B cell (primary cell): ENCODE data around the gene LHPP. TPM values are rescaled to one million over a fixed set of nuclear protein-coding genes. Genes with fewer than 3 reads are reported as not detected.

ENCODE experiments used
- ATAC-seq: fragments of 200-7000 bp; cut with Tn5 transposase; one replicate; pipeline ENCODE4 v1.10.0; 2021; ENCODE audit warnings: low read depth, mild to moderate bottlenecking, moderate number of reproducible peaks, moderate library complexity
- CTCF ChIA-PET: fragments of 350-600 bp; sonication (Branson Sonifier 250); formaldehyde crosslinking; loops from one replicate; lab custom pipeline; 2021; ENCODE audit warnings: antibody characterized with exemption, inconsistent platforms; lab: Charles Lee
- POLR2A ChIA-PET: fragments of 350-600 bp; sonication (Branson Sonifier 250); formaldehyde crosslinking; loops from one replicate; lab custom pipeline; 2021; ENCODE audit warnings: antibody characterized with exemption; lab: Charles Lee
- DNase-seq: peaks from one replicate; pipeline ENCODE4 v3.0.0; 2013
- H2AFZ ChIP-seq: 2 replicates; pipeline ENCODE4 v1.6.1; 2012; ENCODE audit warnings: mild to moderate bottlenecking, low read depth, low read length; ENCODE audit not compliant: insufficient read depth, poor library complexity, severe bottlenecking
- H3K27ac ChIP-seq, 2 donors: 1 replicate in 1 of 2; 2 replicates in 1 of 2; pipeline ENCODE4 v1.5.1; 2012 to 2013; ENCODE audit warnings: low read length in 2 of 2, mild to moderate bottlenecking in 2 of 2, moderate library complexity in 1 of 2
- H3K27me3 ChIP-seq, 4 experiments: fragments of 200-600 bp in 1 of 4; sonication (generic) in 1 of 4; replicated peaks in 1 of 4; 1 replicate in 2 of 4; 2 replicates in 2 of 4; pipeline versions ENCODE4 v1.6.1 to v1.7.0; 2013 to 2016; ENCODE audit warnings: low read length in 3 of 4, mild to moderate bottlenecking in 2 of 4, mixed read lengths in 1 of 4, moderate library complexity in 1 of 4; ENCODE audit not compliant: insufficient read depth in 4 of 4, control insufficient read depth in 3 of 4; ENCODE audit errors: control extremely low read depth in 1 of 4
- H3K36me3 ChIP-seq, 2 experiments: replicated peaks in 1 of 2; 1 replicate in 1 of 2; 2 replicates in 1 of 2; pipeline versions ENCODE4 v1.6.1 to v1.7.1; 2013; ENCODE audit warnings: low read length in 1 of 2; ENCODE audit not compliant: insufficient read depth in 2 of 2, control insufficient read depth in 1 of 2; ENCODE audit errors: control extremely low read depth in 1 of 2, extremely low read depth in 1 of 2
- H3K4me1 ChIP-seq, 2 donors: fragments of 200-600 bp in 1 of 2; sonication (generic) in 1 of 2; 1 replicate in 1 of 2; 2 replicates in 1 of 2; pipeline versions ENCODE4 v1.5.1 to v1.6.1; 2013 to 2017; ENCODE audit warnings: low read length in 2 of 2; ENCODE audit not compliant: control insufficient read depth in 2 of 2, insufficient read depth in 2 of 2
- H3K4me2 ChIP-seq: replicated peaks from 2 replicates; pipeline ENCODE3; 2012; ENCODE audit warnings: mild to moderate bottlenecking, low read depth, low read length; ENCODE audit not compliant: poor library complexity, severe bottlenecking
- H3K4me3 ChIP-seq, 5 experiments: fragments of 200-600 bp in 1 of 5; sonication (generic) in 1 of 5; 1 replicate in 3 of 5; 2 replicates in 2 of 5; pipeline versions ENCODE4 v1.5.1 to v1.7.0; 2011 to 2016; ENCODE audit warnings: low read length in 4 of 5, mild to moderate bottlenecking in 4 of 5, low read depth in 2 of 5, control low read depth in 1 of 5, moderate library complexity in 1 of 5; ENCODE audit not compliant: insufficient read depth in 1 of 5; ENCODE audit errors: control extremely low read depth in 1 of 5, extremely low read depth in 1 of 5
- H3K79me2 ChIP-seq: fragments of 200-600 bp; sonication (generic); one replicate; pipeline ENCODE4 v1.6.0; 2016; ENCODE audit warnings: low read length; ENCODE audit not compliant: control insufficient read depth, insufficient read depth
- H3K9ac ChIP-seq: fragments of 200-600 bp; sonication (generic); 2 replicates; pipeline ENCODE4 v1.6.1; 2017; ENCODE audit warnings: mild to moderate bottlenecking, low read length, moderate library complexity
- H3K9me3 ChIP-seq, 3 donors: one replicate each; pipeline versions ENCODE4 v1.6.1 to v1.7.1; 2013; ENCODE audit warnings: low read length in 2 of 3; ENCODE audit not compliant: control insufficient read depth in 2 of 3, insufficient read depth in 1 of 3; ENCODE audit errors: control extremely low read depth in 1 of 3
- H4K20me1 ChIP-seq: 2 replicates; pipeline ENCODE4 v1.6.0; 2012; ENCODE audit warnings: mild to moderate bottlenecking, low read length; ENCODE audit not compliant: insufficient read depth, control insufficient read depth, poor library complexity, severe bottlenecking
- H3K27ac Mint-ChIP-seq: one replicate; pipeline ENCODE4 v1.8.0; 2021; ENCODE audit warnings: mixed read lengths
- H3K27me3 Mint-ChIP-seq: one replicate; pipeline ENCODE4 v1.8.0; 2021; ENCODE audit warnings: mixed read lengths
- H3K4me1 Mint-ChIP-seq: one replicate; pipeline ENCODE4 v1.8.0; 2021; ENCODE audit warnings: mixed read lengths
- H3K4me3 Mint-ChIP-seq: one replicate; pipeline ENCODE4 v1.8.0; 2021; ENCODE audit warnings: mixed read lengths
- H3K9me3 Mint-ChIP-seq: one replicate; pipeline ENCODE4 v1.8.0; 2022; ENCODE audit warnings: mixed read lengths; ENCODE audit not compliant: insufficient read depth
- EZH2 ChIP-seq: IDR thresholded peaks from 2 replicates; pipeline ENCODE4 v1.6.1; 2012; ENCODE audit warnings: borderline replicate concordance, low read depth, mild to moderate bottlenecking, moderate library complexity, low read length; ENCODE audit not compliant: insufficient read depth, poor library complexity, severe bottlenecking
- WGBS: methylation state at CpG from one replicate; pipeline ENCODE4 v1.1.5; 2013; ENCODE audit warnings: missing lambda C conversion rate; ENCODE audit not compliant: insufficient coverage; 5-methylcytosine and 5-hydroxymethylcytosine counted together
- intact Hi-C: fragments of 100-400 bp; cut with micrococcal nuclease; formaldehyde crosslinking; loops from one replicate; pipeline ENCODE4 v1.10.0; 2022
- polyA plus RNA-seq: library from polyadenylated mRNA; depleted of rRNA; stranded (reverse); fragments of >200 nt; gene quantifications from 2 replicates; pipeline ENCODE4 v1.2.3, GENCODE V29; 2012
- total RNA-seq, 2 donors: library from RNA; stranded (reverse); fragments of 120-200 nt in 1 of 2; gene quantifications; 1 replicate in 1 of 2; 2 replicates in 1 of 2; pipeline versions ENCODE4 v1.2.3 to v1.2.4, GENCODE V29; 2013 to 2022
- TF ChIP-seq, protein P1 (sequence below): fragments of 200-600 bp; IDR thresholded peaks from one replicate; pipeline ENCODE4 v1.8.0; 2022; ENCODE audit warnings: antibody characterized with exemption, mild to moderate bottlenecking

LHPP gene
- total and polyA plus RNA-seq, 2 donors (not counting 1 experiment from before 2014, with no cell fraction given), result 60.2 to 83.5 TPM

DNA sequence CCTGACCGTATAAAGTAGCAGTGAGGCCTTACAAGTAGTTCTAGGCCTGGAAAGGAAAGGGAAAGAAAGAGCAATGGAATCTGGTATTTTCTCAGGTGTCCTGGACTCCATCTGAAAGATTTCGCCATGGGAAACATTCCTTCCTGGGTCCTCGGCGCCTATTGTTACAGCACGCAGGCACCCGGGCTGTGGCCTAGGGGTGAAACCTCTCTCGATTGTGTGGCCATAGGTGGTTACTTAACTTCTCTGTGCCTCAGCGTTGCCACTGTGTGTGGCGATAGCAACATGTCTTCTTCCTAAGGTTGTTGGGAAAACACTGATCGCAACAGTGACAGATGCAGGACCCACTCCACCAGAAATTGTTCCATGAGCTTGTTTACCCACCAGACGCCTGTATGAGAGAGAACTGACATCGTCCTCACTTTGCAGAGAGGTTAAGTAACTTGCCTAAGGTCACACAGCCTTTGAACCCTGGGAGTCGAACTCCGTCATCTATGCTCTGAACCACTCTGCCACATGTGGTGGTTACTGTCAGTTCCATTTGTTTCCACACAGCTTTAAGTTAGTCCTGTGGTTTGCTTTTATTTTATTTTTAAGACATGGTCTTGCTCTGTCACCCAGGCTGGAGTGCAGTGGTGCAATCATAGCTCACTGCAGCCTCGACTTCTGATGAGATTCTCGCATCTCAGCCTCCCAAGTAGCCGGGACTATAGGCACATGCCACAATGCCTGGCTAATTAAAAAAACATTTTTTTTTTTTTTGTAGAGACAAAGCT is 73.4 kb downstream of the LHPP start:
- Histone ChIP-seq H3K27me3 (no peaks in the 10 kb centered on the region), H2AFZ (peak overlapping the region; percentile 57), H3K9me3 (peaks cover 0 to 4% (median 0%) of the 10 kb centered on the region in 3 donors), H3K9ac (peak overlapping the region; percentile 14), H3K4me2 (peak overlapping the region; percentile 63), H3K79me2 (peaks cover 48% of the 10 kb centered on the region), H3K27ac (peak overlapping the region; percentile 77 to 90), H4K20me1 (no peaks in the 10 kb centered on the region), H3K4me1 (peaks cover 72 to 93% of the 10 kb centered on the region in 2 donors), H3K4me3 (peak overlapping the region in 2 of 5 experiments; percentile 8 to 30), H3K36me3 (peaks cover 0 to 3% of the 10 kb centered on the region in 2 experiments)
- ChIA-PET POLR2A (interaction anchor here (0.6 to 7.2 kb wide), 17 partner anchors 9 to 266 kb away, joined by 3 to 62 read pairs (median 4); partner anchors contain the start of gene ABRAXAS2), CTCF (interaction anchor here (0.6 to 19.7 kb wide), 53 partner anchors 8 to 540 kb away, joined by 3 to 415 read pairs (median 5); partner anchors contain the start of gene FAM53B)
- no peaks in the 10 kb centered on the region for H3K9me3 Mint-ChIP-seq
- intact Hi-C loops, result loop anchor here (1.0 to 10.0 kb wide), 5 partner anchors 32 to 538 kb away; partner anchors contain the start of gene OAT
- ATAC-seq, result no peak
- peak overlapping the region; percentile 95 for H3K27ac Mint-ChIP-seq
- peak overlapping the region; percentile 80 for H3K4me3 Mint-ChIP-seq
- no peaks in the 10 kb centered on the region for H3K27me3 Mint-ChIP-seq
- peaks cover 92% of the 10 kb centered on the region for H3K4me1 Mint-ChIP-seq
- TF ChIP-seq, protein P1, sequence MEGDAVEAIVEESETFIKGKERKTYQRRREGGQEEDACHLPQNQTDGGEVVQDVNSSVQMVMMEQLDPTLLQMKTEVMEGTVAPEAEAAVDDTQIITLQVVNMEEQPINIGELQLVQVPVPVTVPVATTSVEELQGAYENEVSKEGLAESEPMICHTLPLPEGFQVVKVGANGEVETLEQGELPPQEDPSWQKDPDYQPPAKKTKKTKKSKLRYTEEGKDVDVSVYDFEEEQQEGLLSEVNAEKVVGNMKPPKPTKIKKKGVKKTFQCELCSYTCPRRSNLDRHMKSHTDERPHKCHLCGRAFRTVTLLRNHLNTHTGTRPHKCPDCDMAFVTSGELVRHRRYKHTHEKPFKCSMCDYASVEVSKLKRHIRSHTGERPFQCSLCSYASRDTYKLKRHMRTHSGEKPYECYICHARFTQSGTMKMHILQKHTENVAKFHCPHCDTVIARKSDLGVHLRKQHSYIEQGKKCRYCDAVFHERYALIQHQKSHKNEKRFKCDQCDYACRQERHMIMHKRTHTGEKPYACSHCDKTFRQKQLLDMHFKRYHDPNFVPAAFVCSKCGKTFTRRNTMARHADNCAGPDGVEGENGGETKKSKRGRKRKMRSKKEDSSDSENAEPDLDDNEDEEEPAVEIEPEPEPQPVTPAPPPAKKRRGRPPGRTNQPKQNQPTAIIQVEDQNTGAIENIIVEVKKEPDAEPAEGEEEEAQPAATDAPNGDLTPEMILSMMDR, result no peak
- TF ChIP-seq EZH2, result no peak
- no peak for DNase-seq
- WGBS, result 56% methylated on average over 12 of the region's 17 CpGs
